Endodermal cell (in vitro differentiated cells): ENCODE measurements around the gene CRELD1. TPM values are rescaled to one million over a fixed set of nuclear protein-coding genes. Genes with fewer than 3 reads are reported as not detected.

Experiments used
- DNase-seq: peaks from one replicate; pipeline ENCODE4 v3.0.0-alpha.2; 2017
- H3K27ac ChIP-seq: 2 replicates; pipeline ENCODE4 v1.5.1; 2013; ENCODE audit warnings: mild to moderate bottlenecking, low read depth, low read length, moderate library complexity
- H3K27me3 ChIP-seq: 2 replicates; pipeline ENCODE4 v1.6.1; 2013; ENCODE audit warnings: mild to moderate bottlenecking, low read length, moderate library complexity; ENCODE audit not compliant: insufficient read depth, control insufficient read depth, poor library complexity, severe bottlenecking
- H3K36me3 ChIP-seq: 2 replicates; pipeline ENCODE4 v1.7.0; 2013; ENCODE audit warnings: mild to moderate bottlenecking, low read length, moderate library complexity; ENCODE audit not compliant: control insufficient read depth, insufficient read depth
- H3K4me1 ChIP-seq: one replicate; pipeline ENCODE4 v1.7.0; 2013; ENCODE audit warnings: low read length; ENCODE audit not compliant: control insufficient read depth, insufficient read depth
- H3K4me3 ChIP-seq: 2 replicates; pipeline ENCODE4 v1.5.1; 2013; ENCODE audit warnings: mild to moderate bottlenecking, low read length, moderate library complexity
- H3K9ac ChIP-seq: 2 replicates; pipeline ENCODE4 v1.6.1; 2013; ENCODE audit warnings: mild to moderate bottlenecking, low read length, moderate library complexity; ENCODE audit not compliant: poor library complexity, severe bottlenecking; ENCODE audit errors: extremely low read depth
- H3K9me3 ChIP-seq: 2 replicates; pipeline ENCODE4 v1.6.1; 2013; ENCODE audit warnings: mild to moderate bottlenecking, low read length, moderate library complexity; ENCODE audit not compliant: control insufficient read depth
- H3K27ac Mint-ChIP-seq: 2 replicates; pipeline ENCODE4 v1.8.0; 2020; ENCODE audit warnings: mixed read lengths
- H3K27me3 Mint-ChIP-seq: 2 replicates; pipeline ENCODE4 v1.8.0; 2021; ENCODE audit warnings: mild to moderate bottlenecking, mixed read lengths; ENCODE audit not compliant: insufficient read depth
- H3K36me3 Mint-ChIP-seq: 2 replicates; pipeline ENCODE4 v1.8.0; 2020; ENCODE audit warnings: low read depth, mixed read lengths
- H3K4me1 Mint-ChIP-seq: 2 replicates; pipeline ENCODE4 v1.8.0; 2020; ENCODE audit warnings: mixed read lengths
- H3K4me3 Mint-ChIP-seq: 2 replicates; pipeline ENCODE4 v1.8.0; 2020; ENCODE audit warnings: mild to moderate bottlenecking, moderate library complexity, mixed read lengths
- H3K9me3 Mint-ChIP-seq: 2 replicates; pipeline ENCODE4 v1.8.0; 2020; ENCODE audit warnings: mild to moderate bottlenecking, mixed read lengths
- WGBS, 2 experiments: methylation state at CpG; one replicate each; pipeline versions ENCODE4 v1.1.5 to v1.1.7; 2013; ENCODE audit warnings: missing lambda C conversion rate in 2 of 2, mixed read lengths in 1 of 2; ENCODE audit not compliant: insufficient coverage in 1 of 2, insufficient read length in 1 of 2; 5-methylcytosine and 5-hydroxymethylcytosine counted together
- total RNA-seq, 2 donors: library from RNA; stranded (reverse); fragmentation: NEBNext Ultra II Directional in 1 of 2; extraction: Animal tissue kit (Norgen Biotek cat#: 25700) in 1 of 2; gene quantifications; 2 replicates in 1 of 2; 3 replicates in 1 of 2; pipeline ENCODE4 v1.2.1, GENCODE V29; 2021
- TF ChIP-seq, protein P1 (sequence below): fragments of 200-600 bp; sonication (generic); conservative IDR thresholded peaks from 2 replicates; pipeline ENCODE4 v1.5.0; 2021; ENCODE audit warnings: antibody characterized with exemption, mild to moderate bottlenecking

The CRELD1 gene
- total RNA-seq, 2 donors from 2014 or later = 35.7 to 43.2 TPM

DNA sequence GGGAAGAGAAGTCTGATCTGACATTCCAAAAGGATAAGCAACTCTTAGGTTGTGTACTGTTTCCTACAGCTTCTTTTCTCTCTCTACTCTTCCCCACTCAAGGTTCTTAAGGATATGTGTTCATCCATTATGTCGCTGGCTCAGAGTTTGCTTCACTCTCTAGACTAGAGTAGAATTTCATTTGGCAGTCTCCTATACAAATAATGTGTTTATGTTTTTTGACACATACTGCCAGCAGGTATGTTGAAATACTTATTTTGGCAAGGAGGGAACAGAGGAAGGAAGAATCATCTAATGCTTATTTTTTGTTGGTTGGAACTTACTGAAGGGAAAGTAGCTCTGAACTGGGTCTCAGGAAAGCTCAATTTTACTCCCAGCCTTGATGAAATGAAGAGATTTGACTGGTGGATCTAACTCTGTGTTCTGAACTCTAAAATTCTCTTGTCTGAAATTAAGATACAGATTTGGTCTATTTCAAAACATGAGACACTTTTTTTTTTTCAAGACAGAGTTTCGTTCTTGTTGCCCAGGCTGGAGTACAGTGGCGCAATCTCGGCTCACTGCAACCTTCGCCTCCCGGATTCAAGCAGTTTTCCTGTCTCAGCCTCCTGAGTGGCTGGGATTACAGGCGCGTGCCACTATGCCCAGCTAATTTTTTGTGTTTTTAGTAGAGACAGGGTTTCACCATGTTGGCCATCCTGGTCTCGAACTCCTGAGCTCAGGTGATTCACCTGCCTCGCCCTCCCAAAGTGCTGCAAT is 60.6 kb downstream of the CRELD1 start:
- Histone ChIP-seq H3K4me1 (no peaks in the 10 kb centered on the region), H3K27me3 (no peaks in the 10 kb centered on the region), H3K4me3 (no peak overlapping the region), H3K9ac (no peak overlapping the region), H3K9me3 (no peaks in the 10 kb centered on the region), H3K36me3 (peaks cover 42% of the 10 kb centered on the region), H3K27ac (no peak overlapping the region)
- no peak for DNase-seq
- H3K4me3 Mint-ChIP-seq = no peak overlapping the region
- WGBS, 2 experiments = 91 to 92% methylated on average over 9 to 10 of the region's 10 CpGs
- H3K36me3 Mint-ChIP-seq = peaks cover 40% of the 10 kb centered on the region
- no peaks in the 10 kb centered on the region for H3K4me1 Mint-ChIP-seq
- no peak overlapping the region for H3K27ac Mint-ChIP-seq
- H3K27me3 Mint-ChIP-seq = no peaks in the 10 kb centered on the region
- H3K9me3 Mint-ChIP-seq = no peaks in the 10 kb centered on the region
- TF ChIP-seq, protein P1, sequence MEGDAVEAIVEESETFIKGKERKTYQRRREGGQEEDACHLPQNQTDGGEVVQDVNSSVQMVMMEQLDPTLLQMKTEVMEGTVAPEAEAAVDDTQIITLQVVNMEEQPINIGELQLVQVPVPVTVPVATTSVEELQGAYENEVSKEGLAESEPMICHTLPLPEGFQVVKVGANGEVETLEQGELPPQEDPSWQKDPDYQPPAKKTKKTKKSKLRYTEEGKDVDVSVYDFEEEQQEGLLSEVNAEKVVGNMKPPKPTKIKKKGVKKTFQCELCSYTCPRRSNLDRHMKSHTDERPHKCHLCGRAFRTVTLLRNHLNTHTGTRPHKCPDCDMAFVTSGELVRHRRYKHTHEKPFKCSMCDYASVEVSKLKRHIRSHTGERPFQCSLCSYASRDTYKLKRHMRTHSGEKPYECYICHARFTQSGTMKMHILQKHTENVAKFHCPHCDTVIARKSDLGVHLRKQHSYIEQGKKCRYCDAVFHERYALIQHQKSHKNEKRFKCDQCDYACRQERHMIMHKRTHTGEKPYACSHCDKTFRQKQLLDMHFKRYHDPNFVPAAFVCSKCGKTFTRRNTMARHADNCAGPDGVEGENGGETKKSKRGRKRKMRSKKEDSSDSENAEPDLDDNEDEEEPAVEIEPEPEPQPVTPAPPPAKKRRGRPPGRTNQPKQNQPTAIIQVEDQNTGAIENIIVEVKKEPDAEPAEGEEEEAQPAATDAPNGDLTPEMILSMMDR = no peak

Other genes with a start within 250 kb of the CRELD1 start
- gene CPNE9, start 230.0 kb upstream of the CRELD1 start, total RNA-seq = under 1 TPM; 0.15 to 0.62 TPM
- gene BRPF1, start 202.1 kb upstream of the CRELD1 start, total RNA-seq = 10 to 100 TPM; 22.7 to 28.5 TPM
- 10 to 100 TPM; 28.6 to 34.0 TPM for gene OGG1, start 183.9 kb upstream of the CRELD1 start, total RNA-seq
- 10 to 100 TPM; 10.1 to 13.3 TPM for gene CAMK1, start 163.9 kb upstream of the CRELD1 start, total RNA-seq
- gene TADA3, start 141.4 kb upstream of the CRELD1 start, total RNA-seq = 10 to 100 TPM; 52.4 to 62.0 TPM
- gene ARPC4, start 140.8 kb upstream of the CRELD1 start, total RNA-seq = 100 to 1,000 TPM; 150 to 153 TPM
- gene TTLL3, start 123.6 kb upstream of the CRELD1 start, total RNA-seq = 10 to 100 TPM; 21.6 to 35.0 TPM
- gene RPUSD3, start 89.8 kb upstream of the CRELD1 start, total RNA-seq = 10 to 100 TPM; 56.9 to 67.1 TPM
- not detected for gene CIDEC, start 53.6 kb upstream of the CRELD1 start, total RNA-seq
- 10 to 100 TPM; 21.9 to 29.1 TPM for gene JAGN1, start 43.2 kb upstream of the CRELD1 start, total RNA-seq
- 1 to 10 TPM; 1.2 to 1.6 TPM for gene IL17RE, start 31.0 kb upstream of the CRELD1 start, total RNA-seq
- 10 to 100 TPM; 15.7 to 19.0 TPM for gene IL17RC, start 16.7 kb upstream of the CRELD1 start, total RNA-seq
- 10 to 100 TPM in 1 of 2 donors, 1 to 10 TPM in 1; 7.4 to 11.3 TPM for gene PRRT3, start 18.6 kb downstream of the CRELD1 start, total RNA-seq
- 10 to 100 TPM; 35.6 to 45.3 TPM for gene EMC3, start 53.0 kb downstream of the CRELD1 start, total RNA-seq
- gene FANCD2, start 92.6 kb downstream of the CRELD1 start, total RNA-seq = 10 to 100 TPM; 56.0 to 79.9 TPM
- not detected for gene FANCD2OS, start 174.4 kb downstream of the CRELD1 start, total RNA-seq
- gene BRK1, start 181.8 kb downstream of the CRELD1 start, total RNA-seq = 100 to 1,000 TPM; 110 to 116 TPM
- gene VHL, start 207.9 kb downstream of the CRELD1 start, total RNA-seq = 10 to 100 TPM; 60.4 to 71.5 TPM
- gene IRAK2, start 231.1 kb downstream of the CRELD1 start, total RNA-seq = under 1 TPM; 0.26 to 0.40 TPM